Measurements from ENCODE around the gene KLF11.

Gene KLF11

GRCh38 chr2:10078001-10078400 is 34.7 kb downstream of the KLF11 start:
- Histone ChIP-seq H3K9me3 (replicated peaks in 1 of 11) (no peaks in the 10 kb centered on the region), H3K27ac (no peak overlapping the region), H4K20me1 (peaks cover 0 to 37% (median 25%) of the 10 kb centered on the region in 11 experiments; a peak in 16 of 22 replicates), H3K9ac (no peak overlapping the region), H3K27me3 (peaks cover 77 to 100% (median 96%) of the 10 kb centered on the region in 11 experiments), H3K4me3 (no peak overlapping the region), H3K4me2 (no peak overlapping the region), H3K4me1 (peaks cover 8 to 29% (median 22%) of the 10 kb centered on the region in 10 experiments; a peak in 19 of 20 replicates), H3K36me3 (no peaks in the 10 kb centered on the region)
- TF ChIP-seq Cebpa-rat (IDR thresholded peaks at IDR 0.05): no peak

DNA sequence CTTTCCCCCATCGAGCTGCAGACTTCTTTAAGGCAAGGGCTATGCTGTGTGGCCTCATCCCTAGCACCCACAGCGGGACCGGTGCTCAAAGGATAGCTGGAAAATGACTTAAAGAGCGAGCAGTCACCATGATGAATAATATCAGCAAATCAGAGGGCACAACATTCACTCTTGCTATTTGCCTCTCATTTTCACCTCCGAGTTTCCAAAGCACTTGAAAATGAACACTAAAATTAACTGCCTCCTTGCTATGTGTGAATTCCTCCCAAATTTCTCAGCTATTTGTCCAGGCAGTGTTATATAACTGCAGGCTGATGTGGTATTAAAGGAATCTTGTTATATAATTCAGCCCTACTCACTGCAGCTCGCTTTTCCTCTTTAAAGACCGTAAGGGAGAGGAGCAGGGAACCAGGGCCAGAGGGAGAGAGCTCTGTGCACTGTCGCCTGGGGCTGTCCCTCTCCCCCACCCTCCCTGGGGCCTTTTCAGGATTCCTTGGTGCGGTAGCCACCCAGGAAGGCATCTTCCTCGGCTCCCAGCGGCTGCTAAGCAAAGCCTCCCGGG is 35.4 kb downstream of the KLF11 start:
- TF ChIP-seq Cebpa-rat (IDR thresholded peaks at IDR 0.05): no peak
- Histone ChIP-seq H3K9ac (peak overlapping the region in 8 of 11 experiments; percentile 60 to 75 (median 66); a peak in 7 of 22 replicates), H3K36me3 (no peaks in the 10 kb centered on the region), H3K4me3 (peak overlapping the region; percentile 53 to 73 (median 62); a peak in 16 of 20 replicates), H3K27ac (no peak overlapping the region), H3K9me3 (replicated peaks in 1 of 11) (no peaks in the 10 kb centered on the region), H3K4me1 (peaks cover 8 to 29% (median 22%) of the 10 kb centered on the region in 10 experiments; a peak in 19 of 20 replicates), H4K20me1 (peaks cover 0 to 40% (median 25%) of the 10 kb centered on the region in 11 experiments; a peak in 16 of 22 replicates), H3K4me2 (peak overlapping the region; percentile 83 to 97 (median 92)), H3K27me3 (peaks cover 85 to 100% (median 97%) of the 10 kb centered on the region in 11 experiments)

DNA sequence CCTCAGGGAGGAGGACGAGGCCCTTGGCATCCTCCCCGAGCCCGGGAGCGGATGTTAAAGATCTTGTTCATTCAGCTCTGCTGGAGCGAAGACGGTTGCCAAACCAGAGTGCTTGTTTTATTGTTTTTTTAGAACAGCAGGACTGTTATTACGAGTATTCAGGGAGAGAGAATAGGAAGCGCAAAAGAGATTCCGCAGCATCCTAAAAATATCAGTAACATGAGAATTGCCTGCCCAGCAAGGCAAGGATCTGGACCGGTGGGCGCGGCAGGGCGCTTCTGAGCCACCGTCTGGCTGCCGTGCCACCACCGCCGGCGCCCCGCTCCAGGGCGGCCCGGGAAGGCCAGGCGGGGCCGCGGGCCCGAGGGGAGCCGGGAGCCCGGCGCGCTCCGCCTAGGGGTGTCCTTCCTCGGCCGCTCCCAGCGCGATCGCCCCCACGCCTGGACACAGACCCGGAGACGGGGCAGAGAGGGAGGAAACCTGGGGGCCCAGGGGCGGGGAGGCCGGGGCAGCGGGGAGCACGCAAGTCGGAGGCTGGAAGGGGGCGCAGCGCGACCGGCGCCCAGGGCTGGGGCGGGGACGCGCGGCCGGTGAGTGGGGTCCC is 36.0 kb downstream of the KLF11 start:
- Histone ChIP-seq H3K36me3 (no peaks in the 10 kb centered on the region), H3K4me2 (peak overlapping the region; percentile 83 to 97 (median 92)), H3K9ac (peak overlapping the region in 10 of 11 experiments; percentile 30 to 75 (median 64); a peak in 21 of 22 replicates), H3K27me3 (peaks cover 90 to 100% (median 97%) of the 10 kb centered on the region in 11 experiments), H4K20me1 (peaks cover 0 to 39% (median 25%) of the 10 kb centered on the region in 11 experiments; a peak in 16 of 22 replicates), H3K27ac (no peak overlapping the region), H3K4me1 (peaks cover 8 to 29% (median 22%) of the 10 kb centered on the region in 10 experiments; a peak in 19 of 20 replicates), H3K9me3 (replicated peaks in 1 of 11) (no peaks in the 10 kb centered on the region), H3K4me3 (peak overlapping the region; percentile 53 to 73 (median 62))
- no peak for TF ChIP-seq Cebpa-rat (IDR thresholded peaks at IDR 0.05)

GRCh38 chr2:10079870-10080535 is 36.7 kb downstream of the KLF11 start, which contains the start of gene CYS1:
Gene CYS1 (minus strand): TSS chr2:10080411. CDS start chr2:10080223, 188 bp downstream.
- H3K9ac ChIP-seq: peak within 1 kb of the TSS in 10 of 11 experiments; percentile 30 to 75 (median 64); a peak in 21 of 22 replicates
- H3K4me3 ChIP-seq: peak within 1 kb of the TSS; percentile 53 to 73 (median 62)
- peak within 1 kb of the TSS; percentile 83 to 97 (median 92) for H3K4me2 ChIP-seq

GRCh38 chr2:10080536-10081304 is 37.4 kb downstream of the KLF11 start:
- TF ChIP-seq Cebpa-rat (IDR thresholded peaks at IDR 0.05): no peak
- H3K4me1 ChIP-seq: peaks cover 8 to 29% (median 22%) of the 10 kb centered on the region in 10 experiments; a peak in 19 of 20 replicates
- H3K27me3 ChIP-seq: peaks cover 82 to 99% (median 89%) of the 10 kb centered on the region in 11 experiments
- H3K9me3 ChIP-seq (replicated peaks in 1 of 11): no peaks in the 10 kb centered on the region
- no peak overlapping the region for H3K27ac ChIP-seq
- H3K4me3 ChIP-seq: peak overlapping the region; percentile 53 to 73 (median 62)
- H3K4me2 ChIP-seq: peak overlapping the region; percentile 83 to 97 (median 92)
- peaks cover 0 to 36% (median 25%) of the 10 kb centered on the region in 11 experiments; a peak in 16 of 22 replicates for H4K20me1 ChIP-seq
- H3K9ac ChIP-seq: peak overlapping the region in 5 of 11 experiments; percentile 21 to 64 (median 43); a peak in 7 of 22 replicates
- H3K36me3 ChIP-seq: no peaks in the 10 kb centered on the region

More at GRCh38 chr2:10079870-10080535, 36.7 kb downstream of the KLF11 start, which contains the start of gene CYS1:
- no peak for TF ChIP-seq Cebpa-rat (IDR thresholded peaks at IDR 0.05)
- no peaks in the 10 kb centered on the region for H3K9me3 ChIP-seq (replicated peaks in 1 of 11)
- H3K27me3 ChIP-seq: peaks cover 88 to 99% (median 97%) of the 10 kb centered on the region in 11 experiments
- H3K4me1 ChIP-seq: peaks cover 8 to 29% (median 22%) of the 10 kb centered on the region in 10 experiments; a peak in 19 of 20 replicates
- H3K36me3 ChIP-seq: no peaks in the 10 kb centered on the region
- peaks cover 0 to 36% (median 25%) of the 10 kb centered on the region in 11 experiments; a peak in 16 of 22 replicates for H4K20me1 ChIP-seq
- no peak within 1 kb of the TSS for H3K27ac ChIP-seq

DNA sequence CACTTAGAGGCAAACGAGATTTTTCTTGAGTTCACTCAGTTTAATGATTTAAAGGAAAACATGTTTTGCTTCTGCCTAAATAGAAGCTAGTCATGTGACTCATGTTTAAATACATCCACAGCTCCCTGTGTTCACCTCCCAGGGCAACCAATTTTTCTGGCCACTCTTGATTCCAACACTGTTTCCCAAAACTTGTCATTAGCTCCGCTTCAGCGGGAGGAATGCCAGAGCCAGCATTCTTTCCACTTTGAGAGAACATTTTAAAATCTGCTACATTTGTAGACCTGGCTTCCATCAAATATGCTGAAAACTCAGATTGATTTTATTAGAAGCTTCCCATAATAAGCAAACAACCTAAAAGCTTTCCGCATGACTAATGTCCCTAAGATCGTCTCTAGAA is 39.7 kb downstream of the KLF11 start:
- Histone ChIP-seq H4K20me1 (peaks cover 0 to 31% (median 25%) of the 10 kb centered on the region in 11 experiments; a peak in 16 of 22 replicates), H3K4me2 (no peak overlapping the region), H3K27me3 (peaks cover 59 to 80% (median 66%) of the 10 kb centered on the region in 11 experiments), H3K36me3 (no peaks in the 10 kb centered on the region), H3K4me3 (no peak overlapping the region), H3K4me1 (peaks cover 8 to 29% (median 22%) of the 10 kb centered on the region in 10 experiments; a peak in 19 of 20 replicates), H3K9me3 (replicated peaks in 1 of 11) (no peaks in the 10 kb centered on the region), H3K27ac (no peak overlapping the region), H3K9ac (no peak overlapping the region)
- no peak for TF ChIP-seq Cebpa-rat (IDR thresholded peaks at IDR 0.05)

GRCh38 chr2:10083692-10084211 is 40.4 kb downstream of the KLF11 start:
- Histone ChIP-seq H3K9ac (no peak overlapping the region), H3K4me2 (no peak overlapping the region), H3K9me3 (replicated peaks in 1 of 11) (no peaks in the 10 kb centered on the region), H3K27ac (no peak overlapping the region), H3K27me3 (peaks cover 52 to 73% (median 59%) of the 10 kb centered on the region in 11 experiments), H3K36me3 (no peaks in the 10 kb centered on the region), H3K4me1 (peaks cover 8 to 24% (median 20%) of the 10 kb centered on the region in 10 experiments; a peak in 19 of 20 replicates), H3K4me3 (no peak overlapping the region), H4K20me1 (peaks cover 0 to 26% (median 18%) of the 10 kb centered on the region in 11 experiments; a peak in 16 of 22 replicates)
- no peak for TF ChIP-seq Cebpa-rat (IDR thresholded peaks at IDR 0.05)
